ENCODE results near the gene PRKAB1.

The PRKAB1 gene

GRCh38 chr12:119665164-119665929, 2.6 kb upstream of the PRKAB1 start:
- no peak for DNase-seq

DNA sequence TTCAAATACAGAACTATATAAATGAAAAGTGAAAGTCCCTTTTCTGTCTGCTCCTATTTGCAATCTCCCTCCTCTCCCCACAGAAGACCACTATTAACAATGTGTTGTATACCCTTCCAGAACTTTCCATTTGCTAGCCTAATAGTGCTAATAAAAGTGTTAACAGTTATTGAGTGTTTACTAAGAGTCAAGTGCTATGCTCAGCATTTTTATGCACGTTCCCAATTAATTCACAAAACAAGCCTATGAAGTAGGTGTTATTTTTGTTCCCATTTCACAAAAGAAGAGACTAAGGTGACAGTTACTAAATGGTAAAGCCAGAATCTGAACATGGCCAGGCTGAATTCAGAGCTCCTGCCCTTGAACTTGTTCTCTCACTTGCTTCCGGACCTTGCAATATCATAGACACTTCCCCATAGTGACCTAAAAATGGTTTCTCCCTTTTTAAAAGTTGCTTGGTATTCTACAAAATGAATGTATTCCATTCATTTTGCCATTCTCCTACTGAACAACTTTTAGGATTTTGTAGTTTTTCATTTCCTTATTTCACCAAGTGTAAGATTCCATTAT, 1.6 kb upstream of the PRKAB1 start:
- DNase-seq = no peak

- DNase-seq = no peak
These were observed 895 bp upstream of the PRKAB1 start for GRCh38 chr12:119666900-119667576.

DNA sequence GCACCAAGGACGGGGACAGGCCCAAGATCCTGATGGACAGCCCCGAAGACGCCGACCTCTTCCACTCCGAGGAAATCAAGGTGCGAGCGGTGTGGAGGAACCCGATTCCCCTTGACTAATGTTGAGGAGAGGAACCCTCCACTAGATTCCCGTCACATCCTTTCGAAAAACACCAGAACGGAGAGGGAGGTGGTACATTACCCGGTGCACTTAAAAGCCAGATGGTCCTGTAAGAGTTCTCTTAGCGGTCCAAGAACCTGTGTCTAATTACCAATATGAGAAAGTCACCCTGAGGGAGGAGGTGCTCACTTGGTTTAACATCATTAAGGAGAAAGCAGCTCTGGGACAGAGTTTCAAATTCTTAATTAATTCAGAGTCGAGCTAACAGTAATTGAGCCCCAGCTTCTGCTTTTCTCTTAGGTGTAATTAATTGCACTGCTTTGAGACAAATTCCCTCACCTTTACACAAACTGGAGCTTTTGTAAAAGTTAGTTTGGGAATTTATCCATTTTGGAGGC, 450 bp downstream of the PRKAB1 start:
- no peak for DNase-seq

- no peak for DNase-seq
These were observed 2.0 kb downstream of the PRKAB1 start for GRCh38 chr12:119669744-119670472.

- DNase-seq = no peak
These were observed 3.1 kb downstream of the PRKAB1 start for GRCh38 chr12:119671070-119671469.

GRCh38 chr12:119672194-119672593, 4.3 kb downstream of the PRKAB1 start:
- DNase-seq = no peak

GRCh38 chr12:119673634-119674033, 5.7 kb downstream of the PRKAB1 start:
- no peak for DNase-seq

DNA sequence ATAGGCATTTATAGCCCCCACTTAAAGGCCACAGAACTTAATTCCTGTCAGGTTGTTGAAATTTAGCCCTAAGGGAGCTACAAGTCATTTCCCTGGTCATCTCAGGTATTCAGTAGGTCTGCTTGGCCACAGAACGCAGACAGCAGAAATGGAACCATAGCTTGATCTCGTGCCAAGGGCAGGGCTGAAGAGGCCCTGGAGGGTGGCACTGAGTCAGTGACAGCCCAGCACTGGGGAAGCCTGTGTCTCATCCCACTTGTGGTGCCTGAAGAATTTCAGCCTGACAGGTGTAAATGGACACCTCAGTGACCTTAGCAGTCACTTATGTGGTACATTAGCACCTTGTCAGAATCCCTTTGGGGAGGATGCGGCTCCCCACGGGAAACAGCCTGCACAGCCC, 6.6 kb downstream of the PRKAB1 start:
- no peak for DNase-seq

DNA sequence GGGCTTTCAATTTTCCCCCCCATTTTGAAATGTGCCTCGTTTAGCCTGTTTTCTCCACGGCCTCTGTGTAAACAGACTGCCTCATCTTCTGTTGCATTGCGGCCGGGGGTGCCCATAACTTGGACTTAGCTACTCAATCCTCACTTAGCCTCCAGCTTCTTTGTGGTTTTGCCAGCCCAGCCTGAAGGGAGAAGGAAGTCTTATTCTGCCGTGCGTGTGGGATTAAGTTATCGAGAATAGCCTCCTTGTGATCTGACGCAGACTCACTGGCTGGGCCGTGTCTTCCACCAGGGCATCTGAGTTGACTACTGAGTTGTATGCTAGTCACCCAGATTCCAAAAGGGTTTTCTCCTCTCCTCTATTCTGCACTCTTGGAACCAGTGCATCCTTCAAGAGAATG, 8.1 kb downstream of the PRKAB1 start:
- DNase-seq = no peak

GRCh38 chr12:119676573-119676972, 8.6 kb downstream of the PRKAB1 start:
- no peak for DNase-seq

GRCh38 chr12:119678459-119678858, 10.5 kb downstream of the PRKAB1 start:
- no peak for DNase-seq

- DNase-seq = no peak
These were observed 11.1 kb downstream of the PRKAB1 start for GRCh38 chr12:119679081-119679480.

DNA sequence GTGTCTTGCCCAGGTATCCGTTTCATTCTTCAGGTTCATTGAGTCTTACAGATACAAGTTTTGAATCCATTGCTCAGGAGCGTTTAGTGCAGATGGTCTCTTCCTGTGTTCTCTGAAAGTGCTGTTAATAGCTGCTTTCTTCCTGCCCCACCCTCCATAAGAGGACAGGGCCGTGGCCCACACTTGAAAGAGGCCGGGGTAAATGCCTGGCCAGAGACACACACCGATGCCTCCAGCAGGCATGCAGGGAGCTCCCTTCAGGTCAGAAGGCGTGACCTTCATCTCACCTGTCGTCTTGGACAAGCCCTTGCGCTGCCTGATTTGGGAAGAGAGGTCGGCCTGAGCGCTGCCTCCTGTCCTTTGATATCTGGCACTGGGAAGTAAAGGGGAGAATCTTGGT, 11.6 kb downstream of the PRKAB1 start:
- DNase-seq = no peak

DNA sequence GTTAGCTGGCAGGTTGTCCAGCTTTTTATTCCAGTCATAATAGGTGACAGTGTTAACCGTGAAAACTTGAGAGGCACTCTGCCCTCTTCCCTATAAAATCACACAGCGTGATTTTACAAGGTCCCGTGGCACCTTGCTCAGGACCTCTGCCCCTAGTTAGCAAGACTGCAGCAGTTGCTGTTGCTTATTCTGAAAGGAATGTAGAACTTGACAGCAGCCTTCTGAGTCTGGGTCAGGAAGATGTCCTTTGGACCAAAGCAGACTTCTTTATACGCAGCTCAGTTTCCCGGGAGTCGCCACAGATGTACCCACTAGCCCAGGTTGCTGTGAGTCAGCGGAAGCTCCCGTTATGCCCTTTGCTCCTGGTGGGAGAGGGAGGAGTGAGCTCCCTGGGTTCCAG, 13.2 kb downstream of the PRKAB1 start:
- no peak for DNase-seq

DNA sequence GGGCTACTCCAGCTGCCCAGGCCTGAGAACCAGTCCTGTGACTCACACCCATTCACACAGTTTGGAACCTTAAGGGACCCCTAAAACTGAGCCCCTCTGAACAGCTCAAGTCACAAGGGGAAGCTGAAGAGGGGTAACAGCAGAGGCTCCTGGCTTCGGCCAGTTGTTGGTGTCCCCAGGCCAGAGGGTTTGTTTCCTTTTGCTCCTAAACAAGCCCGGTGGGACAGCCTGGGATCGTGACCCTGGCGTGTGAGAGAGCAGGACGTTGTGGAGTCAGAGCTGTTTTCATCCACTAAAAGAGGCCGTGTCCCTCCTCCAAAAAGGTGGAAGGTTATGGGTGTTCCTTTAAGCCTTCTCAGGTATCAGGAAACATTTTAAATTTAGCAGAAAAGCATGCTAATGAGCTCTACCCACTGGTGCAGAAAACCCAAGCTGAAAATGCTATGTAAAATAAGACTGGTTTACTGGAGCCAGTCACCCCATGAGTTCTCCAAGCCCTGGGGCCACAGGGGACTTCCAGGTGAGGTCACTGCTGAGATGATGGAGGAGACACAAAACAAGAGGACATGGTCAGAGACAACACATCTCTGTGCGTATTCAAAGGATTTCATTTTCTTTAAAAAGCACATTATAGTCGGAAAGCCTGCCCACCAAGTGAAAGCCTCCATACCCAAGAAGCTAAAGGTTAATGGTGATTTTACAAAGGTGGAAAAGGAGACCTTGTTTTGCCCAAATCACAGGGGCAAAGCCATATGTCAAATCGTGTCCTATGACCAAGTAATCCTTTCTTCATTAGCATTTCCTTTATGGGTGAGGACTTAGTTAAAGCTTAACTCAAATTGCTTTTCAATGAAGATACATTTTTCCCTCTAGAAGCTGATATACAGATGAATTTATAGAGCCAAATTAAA, 14.1 kb downstream of the PRKAB1 start:
- no peak for DNase-seq

- DNase-seq = no peak
These were observed 14.8 kb downstream of the PRKAB1 start for GRCh38 chr12:119682639-119683252.

- DNase-seq = no peak
These were observed 15.5 kb downstream of the PRKAB1 start for GRCh38 chr12:119683413-119683812.

DNA sequence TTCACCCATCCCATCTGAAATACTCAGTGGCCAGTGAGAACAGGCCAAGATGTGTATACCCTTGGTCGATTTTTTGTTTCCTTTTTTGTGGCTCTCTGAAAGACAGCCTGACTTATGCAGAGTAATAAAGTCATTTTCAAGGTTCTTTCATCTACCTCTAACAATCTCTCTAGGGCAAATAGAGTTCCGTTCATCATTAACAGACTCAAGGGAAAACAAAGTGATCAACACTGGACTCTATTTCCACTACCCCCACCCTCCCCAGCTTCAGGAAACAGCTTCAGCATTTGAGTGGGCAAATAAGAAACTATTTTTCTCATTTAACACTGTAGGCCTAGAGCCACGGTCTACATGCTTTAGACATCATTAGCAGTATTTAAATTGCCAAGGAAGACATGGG, 15.9 kb downstream of the PRKAB1 start:
- DNase-seq = no peak

- no peak for DNase-seq
These were observed 16.9 kb downstream of the PRKAB1 start for GRCh38 chr12:119684711-119685369.

GRCh38 chr12:119685375-119685774, 17.4 kb downstream of the PRKAB1 start:
- no peak for DNase-seq

Data from activated gamma-delta T cell (primary cell).